HG02852 (cell line): Measurements from ENCODE around the gene GXYLT2.
"Not testable (repeated sequence)": the region's sequence is repeated elsewhere in the genome, so short reads cannot be mapped to it uniquely, and the experiment has no call there.

Experiments used
- ATAC-seq: cut with Tn5 transposase; IDR thresholded peaks from one replicate; pipeline ENCODE4 v1.9.1; 2021; ENCODE audit warnings: mild to moderate bottlenecking, moderate library complexity; ENCODE audit not compliant: unreplicated experiment

The GXYLT2 gene

DNA sequence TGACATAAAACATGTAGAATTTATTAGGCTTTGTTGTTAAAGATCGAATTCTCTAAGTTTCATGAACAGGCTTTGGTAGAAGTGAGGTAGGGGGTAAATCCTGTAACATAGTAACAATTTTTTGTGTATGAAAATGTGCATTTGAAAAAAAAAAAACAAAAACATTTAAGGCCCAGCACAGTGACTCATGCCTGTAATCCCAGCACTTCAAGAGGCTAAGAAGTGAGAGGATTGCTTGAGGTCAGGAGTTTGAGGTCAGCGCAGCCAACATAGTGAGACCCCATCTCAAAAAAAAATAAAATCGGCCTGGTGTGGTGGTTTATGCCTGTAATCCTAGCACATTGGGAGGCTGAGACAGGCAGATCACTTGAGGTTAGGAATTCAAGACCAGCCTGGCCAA, 81.9 kb downstream of the GXYLT2 start:
- ATAC-seq, result no peak

DNA sequence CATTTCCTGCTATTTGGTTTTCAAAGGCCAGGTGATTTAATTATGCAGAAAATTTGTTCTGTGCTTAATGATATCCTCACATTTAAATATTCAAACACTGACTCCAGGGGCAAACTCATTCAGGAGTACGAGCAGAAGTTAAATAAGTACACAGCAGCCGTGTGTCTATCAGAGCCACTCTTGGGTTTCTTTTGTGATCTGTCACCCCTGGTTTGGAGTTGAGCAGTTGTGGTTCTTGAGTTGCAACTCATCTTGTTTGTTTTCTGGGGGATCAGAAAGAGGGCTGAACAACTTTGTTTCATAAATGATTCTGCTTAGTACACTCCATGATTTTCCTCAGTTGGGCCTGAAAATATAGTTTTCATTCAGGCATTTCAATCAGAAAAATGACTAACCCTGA, 83.1 kb downstream of the GXYLT2 start:
- ATAC-seq, result no peak

DNA sequence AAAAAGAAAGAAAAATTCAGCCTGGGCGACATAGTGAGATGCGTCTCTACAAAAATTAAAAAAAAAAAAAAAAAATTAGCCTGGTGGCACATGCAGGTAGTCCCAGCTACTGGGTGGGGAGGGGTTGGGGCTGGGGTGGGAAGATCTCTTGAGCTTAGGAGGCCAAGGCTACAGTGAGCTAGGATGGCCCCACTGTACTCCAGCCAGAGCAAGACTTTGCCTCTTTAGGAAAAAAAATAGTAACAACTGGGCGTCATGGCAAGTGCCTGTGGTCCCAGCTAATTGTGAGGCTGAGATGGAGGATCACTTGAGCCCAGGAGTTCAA, 84.8 kb downstream of the GXYLT2 start:
- ATAC-seq, result no peak

DNA sequence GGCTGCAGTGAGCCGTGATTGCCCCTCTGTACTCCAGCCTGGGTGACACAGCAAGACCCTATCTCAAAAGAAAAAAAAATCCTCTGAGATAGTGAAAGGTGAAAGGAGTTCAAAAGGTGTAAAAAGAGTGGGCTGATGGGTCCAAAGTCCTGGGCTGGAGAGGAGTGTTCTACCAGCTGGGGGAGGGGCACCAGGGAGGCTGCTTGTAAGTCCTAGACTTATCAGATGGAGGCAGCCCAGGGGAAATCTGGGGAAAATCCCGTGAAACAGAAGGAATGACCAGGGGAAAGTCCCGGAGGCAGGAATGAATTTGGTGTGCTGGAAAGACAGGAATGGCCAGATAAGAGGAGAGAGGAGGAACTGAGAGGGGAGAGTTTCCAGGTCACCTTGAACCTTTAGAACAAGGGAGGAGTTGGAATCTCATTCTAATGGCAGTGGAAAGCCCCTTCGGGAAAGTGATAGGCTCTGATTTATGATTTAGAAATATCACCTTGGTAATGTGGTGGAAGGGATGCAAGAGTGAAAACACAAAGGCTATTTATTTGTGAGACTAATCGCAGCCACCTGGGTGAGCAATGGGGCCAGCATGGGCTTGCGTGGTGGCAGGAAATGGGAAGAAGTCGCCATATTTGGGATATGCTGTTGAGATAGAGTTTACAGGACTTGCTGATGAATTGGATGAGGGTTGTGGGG, 85.3 kb downstream of the GXYLT2 start:
- no peak for ATAC-seq

DNA sequence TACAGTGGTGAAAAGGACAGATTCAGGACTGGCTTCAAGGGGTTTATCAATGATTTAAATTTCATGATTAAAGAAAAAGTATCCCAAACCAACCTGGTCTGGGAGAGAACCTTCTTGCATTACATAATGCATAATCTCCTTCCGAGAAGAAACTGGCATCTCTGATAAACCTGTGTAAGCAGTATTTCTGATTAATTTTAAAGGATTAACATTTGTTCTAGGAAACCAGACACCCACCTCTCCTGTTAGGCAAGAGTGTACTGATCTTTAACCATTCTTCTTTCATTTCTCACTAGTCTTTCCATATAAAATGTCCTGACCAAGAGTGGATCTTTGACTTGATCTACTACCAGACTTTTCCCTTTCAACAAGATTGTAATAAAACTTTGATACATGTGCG, 85.9 kb downstream of the GXYLT2 start:
- no peak for ATAC-seq

DNA sequence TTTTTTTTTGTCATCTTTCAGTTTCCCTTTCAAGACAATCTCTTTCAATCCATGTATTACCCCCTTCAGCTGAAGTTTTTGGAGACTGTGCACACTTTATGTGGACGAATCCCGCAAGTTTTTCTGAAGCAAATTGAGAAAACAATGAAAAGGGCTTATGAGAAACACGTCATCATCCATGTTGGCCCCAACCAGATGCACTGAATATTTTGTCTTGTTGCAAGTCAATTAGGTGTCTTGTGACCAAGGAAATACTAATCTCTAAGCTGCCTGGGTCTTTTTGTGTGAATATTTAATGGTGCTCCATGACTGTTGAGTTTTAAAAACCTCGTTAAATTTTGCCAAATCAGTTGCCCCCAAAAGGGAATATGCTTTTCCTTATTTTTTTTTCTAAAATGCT, 87.1 kb downstream of the GXYLT2 start:
- ATAC-seq, result no peak

DNA sequence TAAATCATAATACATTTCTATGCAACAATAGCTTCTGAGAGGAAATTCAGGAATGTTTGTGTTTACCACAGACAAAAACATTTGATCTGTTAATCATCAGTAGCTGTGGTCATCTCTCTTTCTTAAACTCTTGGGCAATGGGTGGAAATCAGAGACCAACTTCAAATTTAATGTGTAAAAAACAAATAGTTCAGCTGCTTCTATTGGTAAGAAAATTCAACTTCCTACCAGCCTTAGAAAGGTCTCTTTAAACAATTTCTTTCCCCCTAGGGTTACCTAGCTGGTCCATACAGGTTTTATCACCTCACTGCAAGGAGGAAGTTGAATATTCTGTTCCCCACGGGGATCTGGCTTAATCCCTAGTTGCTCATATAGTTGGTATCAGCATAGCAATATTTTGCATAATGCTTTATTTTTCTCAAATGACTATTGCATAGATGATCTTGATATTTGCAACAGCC, 88.5 kb downstream of the GXYLT2 start:
- no peak for ATAC-seq

DNA sequence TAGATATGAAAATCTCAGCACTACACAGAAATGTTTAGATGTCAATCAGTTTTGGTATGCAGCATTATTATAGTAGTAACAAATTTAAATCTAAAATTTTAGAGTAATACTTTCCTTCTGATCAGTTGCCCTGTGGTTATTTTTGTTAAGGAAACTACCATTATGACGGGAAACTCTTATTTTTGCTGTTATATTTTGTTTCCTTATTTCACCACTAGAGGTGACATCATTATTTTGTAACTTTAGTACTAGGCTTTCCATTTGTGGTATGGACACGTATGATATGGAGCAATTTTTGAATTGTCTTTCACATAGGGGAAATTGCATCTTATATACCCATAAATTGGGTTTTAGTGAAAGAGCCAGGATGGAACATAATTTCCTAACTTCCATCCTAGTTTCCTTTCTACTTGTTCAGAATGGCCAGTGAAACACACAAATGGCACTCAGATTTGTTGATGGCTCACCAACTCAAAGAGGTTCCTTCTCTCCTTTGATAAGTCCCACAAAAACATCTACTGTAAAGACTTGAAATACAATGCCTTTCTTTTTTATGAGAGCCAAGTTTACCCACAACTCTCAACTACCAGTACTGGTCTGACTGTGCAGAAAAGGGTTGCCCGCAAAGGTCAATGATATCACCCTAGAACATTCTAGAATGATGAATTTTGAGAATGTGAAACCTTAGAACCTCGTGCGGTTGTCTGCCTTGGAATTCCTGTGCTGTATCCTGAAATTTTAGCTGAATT, 89.4 kb downstream of the GXYLT2 start:
- peak; percentile 58 for ATAC-seq

DNA sequence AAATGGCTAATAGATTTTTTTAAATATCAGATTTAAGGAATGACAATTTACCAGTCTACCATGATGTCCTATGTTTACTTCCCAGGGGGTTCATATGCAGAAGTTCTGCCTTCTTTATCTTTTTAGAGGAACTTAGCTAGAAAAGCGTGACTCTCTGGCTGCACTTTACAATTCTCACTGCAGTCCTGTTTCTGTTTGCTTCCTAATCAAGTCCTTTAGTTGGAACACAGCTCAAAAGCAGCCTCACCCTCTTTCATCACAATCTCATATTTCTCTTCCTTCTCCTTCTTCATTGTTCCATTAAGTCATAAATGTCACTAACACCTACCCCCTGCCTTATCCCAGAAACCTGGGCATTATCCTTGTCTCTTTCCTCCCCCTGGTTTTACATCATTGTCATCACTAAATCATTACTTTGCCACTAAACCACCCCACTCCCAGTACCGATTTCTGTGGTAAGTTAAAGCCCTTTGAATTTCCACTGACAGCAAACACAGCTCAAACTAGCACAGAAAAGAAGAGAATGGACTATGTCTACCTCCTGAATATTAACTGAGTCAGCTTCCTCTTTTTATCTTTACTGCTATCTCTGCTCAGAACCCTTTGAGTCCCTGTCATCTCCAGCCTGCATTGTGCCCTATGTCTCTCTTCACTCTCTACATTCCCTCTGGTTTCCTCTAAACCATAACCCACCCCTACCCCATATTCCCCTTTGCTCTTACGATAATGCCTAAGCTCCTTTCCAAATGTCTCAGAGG, 94.9 kb downstream of the GXYLT2 start:
- no peak for ATAC-seq

DNA sequence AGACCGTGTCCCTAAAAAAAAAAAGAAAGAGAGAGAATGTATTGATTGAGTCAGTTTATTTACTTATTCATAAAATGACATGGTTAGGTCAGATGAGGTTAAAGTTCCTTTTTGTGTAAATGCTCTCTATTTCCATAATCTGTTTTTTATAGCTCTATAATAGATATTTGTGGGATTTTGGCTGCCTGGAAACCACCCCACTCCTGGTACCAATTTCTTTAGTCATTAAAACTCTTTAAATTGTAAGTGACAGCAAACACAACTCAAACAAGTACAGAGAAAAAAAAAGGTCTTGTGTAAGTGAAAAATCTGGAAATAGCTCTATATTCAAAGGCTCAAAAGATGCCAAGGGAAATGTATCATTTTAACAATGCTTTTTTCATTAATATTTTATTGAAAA, 97.7 kb downstream of the GXYLT2 start:
- no peak for ATAC-seq

DNA sequence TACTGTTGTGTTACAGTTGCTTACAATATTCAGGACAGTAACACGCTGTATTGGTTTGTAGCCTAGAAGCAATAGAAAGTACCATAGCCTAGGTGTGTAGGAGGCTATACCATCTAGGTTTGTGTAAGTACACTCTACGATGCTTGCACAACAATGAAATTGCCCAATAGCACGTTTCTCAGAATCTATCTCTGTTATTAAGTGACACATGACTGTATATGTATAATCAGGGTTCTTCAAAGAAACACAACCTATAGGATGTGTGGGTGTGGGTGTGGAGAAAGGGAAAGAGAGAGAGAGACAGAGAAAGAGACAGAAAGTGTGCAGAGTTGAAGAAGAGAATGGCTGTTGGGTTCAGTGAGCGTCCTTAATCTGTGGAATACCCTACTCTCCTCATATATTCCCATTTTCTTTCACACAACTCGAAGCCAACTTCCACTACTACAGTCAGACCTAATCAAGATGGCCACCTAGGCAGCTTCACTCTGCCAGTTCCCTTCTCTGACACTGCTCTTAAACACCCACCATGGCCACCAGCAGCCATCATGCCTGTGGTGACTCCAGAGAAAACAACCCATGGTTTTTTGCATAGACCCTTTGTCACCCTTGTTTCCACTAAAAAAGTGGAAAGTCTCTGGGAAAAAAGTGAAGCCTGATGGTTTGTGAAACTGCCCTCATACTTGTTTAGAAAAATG, 103.0 kb downstream of the GXYLT2 start:
- ATAC-seq, result no peak

DNA sequence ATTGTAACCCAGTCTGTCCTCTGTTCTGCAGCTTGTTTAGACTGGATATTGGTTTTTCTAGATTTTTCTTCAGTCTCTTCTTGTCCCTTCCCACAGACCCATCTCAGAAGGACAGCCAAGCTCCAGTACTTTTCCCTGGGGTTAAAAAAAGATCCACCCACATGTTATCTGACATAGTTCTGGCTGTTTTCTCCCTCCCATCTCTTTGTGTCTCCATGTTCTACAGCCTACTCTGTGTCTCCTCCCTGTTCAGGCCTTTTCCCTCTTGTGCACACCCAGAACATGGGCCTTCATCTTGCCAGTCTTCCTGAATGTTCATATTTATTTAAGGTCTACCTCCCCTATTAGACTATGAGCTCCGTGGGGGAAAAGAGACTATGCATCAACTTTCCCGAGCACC, 103.7 kb downstream of the GXYLT2 start:
- no peak for ATAC-seq

DNA sequence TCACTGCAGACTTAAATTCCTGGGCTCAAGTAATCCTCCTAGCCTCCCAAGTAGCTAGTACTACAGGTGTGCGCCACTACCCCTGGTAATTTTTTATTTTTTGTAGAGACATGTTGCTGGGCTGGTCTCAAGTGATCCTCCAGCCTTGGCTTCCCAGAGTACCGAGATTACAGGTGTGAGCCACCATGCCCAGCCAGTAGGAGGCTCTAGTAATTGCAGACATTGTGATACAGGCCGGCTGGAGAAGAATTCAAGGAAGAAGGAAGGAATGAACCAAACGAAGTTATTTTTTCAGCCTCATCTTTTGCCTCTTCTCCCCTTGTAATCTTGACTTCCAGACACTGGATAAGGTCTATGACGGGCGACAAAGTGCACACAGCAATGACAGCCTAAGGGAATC, 105.5 kb downstream of the GXYLT2 start:
- no peak for ATAC-seq

DNA sequence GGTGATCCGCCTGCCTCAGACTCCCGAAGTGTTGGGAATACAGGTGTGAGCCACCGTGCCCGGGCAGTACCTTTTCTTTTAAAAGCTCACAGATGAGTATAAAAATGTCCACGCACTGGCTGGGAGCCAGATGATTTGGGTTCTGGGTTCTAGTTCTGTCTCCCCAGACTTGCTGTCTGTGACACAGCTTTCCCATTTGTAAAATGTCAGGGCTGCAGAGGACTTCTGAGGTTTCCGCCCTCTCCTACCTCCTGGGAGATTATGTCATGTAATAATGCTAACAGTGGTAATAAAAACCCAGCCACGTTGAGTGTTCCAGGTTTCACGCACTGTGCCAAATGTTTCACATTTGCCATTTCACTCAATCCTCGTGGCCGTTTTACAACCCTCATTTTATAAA, 107.5 kb downstream of the GXYLT2 start:
- no peak for ATAC-seq

DNA sequence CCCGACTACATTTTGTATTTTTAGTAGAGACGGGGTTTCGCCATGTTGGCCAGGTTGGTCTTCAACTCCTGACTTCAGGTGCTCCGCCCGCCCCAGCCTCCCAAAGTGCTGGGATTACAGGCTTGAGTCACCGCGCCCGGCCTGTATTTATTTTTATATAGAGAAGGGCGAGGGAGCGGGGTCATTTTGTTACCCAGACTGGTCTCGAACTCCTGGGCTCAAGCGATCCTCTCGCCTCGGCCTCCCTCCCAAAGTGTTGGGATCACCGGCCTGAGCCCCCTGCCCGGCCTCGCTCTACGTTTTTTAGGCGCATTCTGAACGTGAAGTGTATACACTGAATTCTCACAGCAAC, 108.3 kb downstream of the GXYLT2 start:
- no peak for ATAC-seq

DNA sequence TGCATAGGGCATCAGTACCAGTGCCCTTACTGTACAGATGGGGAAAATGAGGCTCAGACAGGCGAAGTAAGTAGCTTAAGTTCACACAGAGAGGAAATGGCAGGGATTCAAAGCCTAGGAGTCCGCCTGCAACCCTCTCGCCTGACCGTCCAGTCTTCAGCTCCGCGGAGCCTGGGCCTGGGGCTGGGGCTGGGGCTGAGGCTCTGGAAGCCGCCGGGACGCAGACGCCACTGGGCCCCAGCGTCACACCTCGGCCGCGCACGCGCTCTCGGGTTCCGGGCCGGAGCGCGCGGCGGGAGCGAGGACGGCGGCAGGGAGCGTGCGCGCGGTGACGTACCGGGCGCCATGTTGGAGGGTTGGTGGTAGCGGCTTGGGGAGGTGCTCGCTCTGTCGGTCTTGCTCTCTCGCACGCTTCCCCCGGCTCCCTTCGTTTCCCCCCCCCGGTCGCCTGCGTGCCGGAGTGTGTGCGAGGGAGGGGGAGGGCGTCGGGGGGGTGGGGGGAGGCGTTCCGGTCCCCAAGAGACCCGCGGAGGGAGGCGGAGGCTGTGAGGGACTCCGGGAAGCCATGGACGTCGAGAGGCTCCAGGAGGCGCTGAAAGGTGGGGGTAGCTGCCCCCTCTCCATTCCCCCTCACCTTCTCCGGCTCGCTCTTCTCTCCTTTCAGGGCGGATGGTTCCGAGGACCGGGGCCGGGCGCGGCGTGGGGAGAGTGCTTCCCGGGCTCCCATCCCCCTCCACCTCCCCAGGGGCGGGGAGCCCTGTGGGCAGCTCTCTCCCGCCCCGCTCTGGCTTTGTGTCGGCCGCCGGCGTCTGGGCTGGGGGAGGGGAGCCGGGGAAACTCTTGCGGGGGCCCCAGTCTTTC, 108.9 kb downstream of the GXYLT2 start, which contains the start of gene PPP4R2:
Gene PPP4R2 (plus strand): TSS at position 339 of the 861 bp plus-strand sequence. CDS start 227 bp downstream, at position 566.
- peak; percentile 83 for ATAC-seq

DNA sequence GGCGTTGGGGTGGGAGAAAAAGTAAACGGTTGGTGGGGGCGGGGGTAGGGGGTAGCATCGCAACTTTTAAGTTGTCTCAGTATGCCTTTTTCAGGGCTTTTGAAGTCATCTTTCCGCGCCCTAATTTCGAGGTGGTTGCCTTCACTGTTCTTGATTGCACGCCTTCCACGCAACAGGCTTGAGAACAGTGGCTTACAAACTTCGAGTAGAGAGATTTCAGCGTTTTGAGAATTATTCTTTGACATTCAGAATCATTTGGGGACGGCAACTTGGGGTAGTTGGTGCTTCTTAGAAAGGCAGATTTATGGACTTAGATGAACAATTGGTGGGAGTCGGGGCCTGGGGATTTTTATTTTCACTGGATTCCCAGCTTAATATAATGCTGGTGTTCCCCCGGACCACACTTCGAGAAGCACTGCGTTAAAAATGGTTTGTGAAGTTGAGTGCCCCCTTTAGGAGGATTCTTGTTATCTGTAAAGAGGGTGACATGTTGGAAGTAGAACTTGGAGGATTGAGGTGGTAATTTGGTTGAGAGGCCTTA, 109.6 kb downstream of the GXYLT2 start:
- peak; percentile 22 for ATAC-seq

DNA sequence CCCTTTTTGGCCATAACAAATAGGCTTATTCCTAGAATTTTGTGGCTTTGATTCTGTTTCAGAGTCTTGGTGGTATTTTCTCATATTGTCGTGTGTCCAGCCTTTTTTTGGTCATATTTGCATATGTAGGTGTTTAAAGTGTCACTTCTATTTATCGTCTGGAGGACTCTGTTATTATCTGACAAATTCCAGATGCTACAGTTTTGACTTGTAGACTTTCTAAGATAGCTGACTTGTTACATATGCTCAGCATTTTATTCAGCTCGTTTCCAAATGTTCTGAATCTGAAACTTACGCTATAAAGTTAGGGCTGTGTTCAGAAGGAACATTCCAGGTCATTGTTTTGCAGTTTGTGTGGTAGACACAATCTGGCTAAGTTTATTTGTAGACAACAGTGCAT, 110.6 kb downstream of the GXYLT2 start:
- ATAC-seq, result no peak

DNA sequence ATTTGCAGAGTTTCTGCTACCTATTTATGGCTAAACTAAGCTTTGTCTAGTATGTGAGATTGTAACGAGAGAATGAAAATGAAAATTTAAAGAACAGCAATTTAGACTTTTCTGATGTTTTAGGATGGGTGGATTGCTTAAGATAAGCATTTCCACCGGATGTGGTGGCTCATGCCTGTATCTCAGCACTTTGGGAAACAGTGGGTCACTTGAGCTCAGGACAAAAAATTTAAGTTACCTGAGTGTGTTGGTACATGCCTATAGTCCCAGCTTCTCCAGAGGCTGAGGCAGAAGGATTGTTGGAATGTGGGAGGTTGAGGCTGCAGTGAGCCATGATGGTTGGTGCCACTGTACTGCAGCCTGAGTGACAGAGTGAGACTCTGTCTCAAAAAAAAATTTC, 112.1 kb downstream of the GXYLT2 start:
- no peak for ATAC-seq

DNA sequence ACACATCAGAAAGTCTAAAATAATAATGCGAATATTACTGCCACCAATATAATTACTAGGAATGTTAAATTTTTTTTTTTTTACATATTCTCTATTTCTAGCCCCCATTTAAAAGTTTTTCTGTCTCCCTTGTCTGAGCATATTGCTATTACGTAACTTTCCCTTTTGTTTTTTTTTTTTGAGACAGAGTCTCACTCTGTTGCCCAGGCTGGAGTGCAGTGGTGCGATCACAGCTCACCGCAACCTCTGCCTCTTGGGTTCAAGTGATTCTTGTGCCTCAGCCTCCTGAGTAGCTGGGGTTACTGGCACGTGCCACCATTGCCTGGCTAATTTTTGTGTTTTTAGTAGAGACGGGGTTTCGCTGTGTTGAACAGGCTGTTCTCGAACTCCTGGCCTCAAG, 115.2 kb downstream of the GXYLT2 start:
- not testable (repeated sequence) for ATAC-seq
